Stimulated activated CD8-positive, alpha-beta memory T cell treated with anti-CD3 and anti-CD28 coated beads, Interleukin-7, amount 100 ng/mL, for 24 hours (primary cell): ENCODE results near the gene TPBG.

Experiments used
- DNase-seq: peaks from one replicate; pipeline ENCODE4 v3.0.0-alpha.2; 2020; ENCODE audit warnings: low read depth

Gene TPBG

DNA sequence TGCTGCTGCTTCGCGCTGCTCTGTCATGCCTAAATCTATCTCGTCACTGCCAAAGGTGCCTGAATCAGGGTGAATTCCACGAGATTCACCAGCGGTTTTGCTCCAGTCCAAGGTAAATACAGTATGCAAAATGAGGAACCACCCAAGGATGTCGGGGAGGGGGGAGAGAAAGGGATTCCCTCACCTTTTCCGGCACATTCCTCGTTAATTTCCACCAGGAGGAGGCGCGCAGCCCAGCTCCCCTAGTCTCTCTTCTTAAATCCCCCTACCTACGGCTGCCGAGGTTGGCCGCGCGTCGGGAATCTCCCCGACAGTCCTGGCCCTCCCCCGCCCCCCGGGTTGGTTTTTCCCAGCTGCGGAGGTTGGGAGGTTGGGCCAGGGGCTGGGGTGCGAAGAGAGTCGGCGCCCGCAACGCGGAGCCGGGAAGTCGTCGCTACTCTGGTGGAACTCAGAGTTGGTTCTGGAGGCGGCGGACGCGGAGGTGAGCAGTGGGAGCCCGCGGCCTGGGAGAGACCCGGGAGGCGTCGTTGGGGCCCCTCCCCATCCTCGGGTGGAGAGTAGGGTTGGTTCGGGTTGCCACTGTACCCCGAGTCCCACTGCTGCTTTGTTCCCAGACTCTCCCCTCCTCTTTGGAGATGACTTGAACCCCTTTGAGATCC is at the start of gene TPBG:
TPBG (plus strand) TSS at position 390 of the 659 bp plus-strand sequence. CDS start 1,145 bp downstream, outside the sequence.
- DNase-seq: no peak

DNA sequence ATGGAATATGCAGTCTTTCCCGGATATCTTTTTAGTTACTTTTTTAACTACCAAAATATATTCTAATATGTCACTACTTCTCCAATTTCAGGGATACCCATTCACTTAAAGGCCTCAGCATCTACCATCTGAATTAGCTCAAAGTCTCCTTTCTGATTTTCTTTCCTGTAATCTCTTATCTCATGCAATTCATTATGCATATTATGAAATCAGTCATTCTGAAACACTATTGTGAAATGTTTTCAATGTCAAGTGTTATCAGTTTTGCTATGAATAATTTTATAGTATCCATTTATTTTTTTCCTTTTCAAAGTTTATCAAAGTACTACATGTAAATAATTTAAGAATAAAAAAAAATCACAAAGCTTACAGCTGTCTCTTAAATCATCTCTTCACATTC is 41.2 kb upstream of the TPBG start:
- no peak for DNase-seq

GRCh38 chr6:82329766-82330165 is 33.9 kb upstream of the TPBG start:
- no peak for DNase-seq

- DNase-seq: no peak
These were observed 33.3 kb upstream of the TPBG start for GRCh38 chr6:82330171-82330804.

- no peak for DNase-seq
These were observed 32.4 kb upstream of the TPBG start for GRCh38 chr6:82331031-82331773.

DNA sequence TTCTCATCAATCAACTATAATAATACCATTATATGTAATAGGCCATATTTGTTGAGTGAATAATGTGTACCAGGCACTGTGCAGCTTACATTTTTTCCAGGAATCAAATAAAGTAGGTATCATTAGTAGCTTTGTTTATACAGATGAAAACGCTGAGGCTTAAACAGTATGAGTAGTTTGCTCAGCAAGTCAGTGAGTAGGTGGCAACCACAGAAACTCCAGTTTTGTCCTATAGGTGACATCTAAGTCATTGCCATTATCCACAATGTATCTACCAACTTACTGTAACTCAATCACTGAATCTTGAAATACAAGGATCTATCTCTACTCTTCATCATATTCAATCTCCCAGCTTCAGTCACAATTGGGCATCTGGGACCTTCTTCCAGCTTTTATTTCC is 29.8 kb upstream of the TPBG start:
- no peak for DNase-seq

DNA sequence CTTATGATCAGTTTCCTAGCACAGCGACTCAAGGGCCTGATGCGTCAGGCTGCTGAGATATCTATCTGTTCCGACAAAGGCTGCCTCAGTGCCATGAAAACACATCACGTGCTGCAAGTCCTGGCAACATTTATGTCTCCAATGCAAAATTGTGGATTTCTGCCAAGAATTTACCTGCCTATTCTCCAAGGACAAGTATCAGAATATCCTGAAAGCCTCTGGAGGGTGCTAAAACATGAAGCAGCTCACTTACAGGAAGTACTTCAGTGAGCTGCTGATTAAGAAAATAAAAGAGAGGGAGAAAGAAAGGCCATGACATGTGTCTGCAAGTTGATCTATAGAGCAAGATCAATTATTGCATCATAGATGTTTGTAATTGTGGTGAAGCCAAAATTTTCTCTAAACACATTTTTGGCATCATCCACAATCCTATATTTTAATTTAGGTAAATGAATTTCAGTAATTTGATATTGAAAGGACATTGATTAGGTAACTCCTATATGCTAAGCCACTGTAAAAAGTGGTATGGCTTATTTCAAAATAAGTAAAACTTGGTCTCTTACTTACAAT is 25.8 kb upstream of the TPBG start:
- DNase-seq: no peak

- DNase-seq: no peak
These were observed 15.5 kb upstream of the TPBG start for GRCh38 chr6:82348130-82348529.

GRCh38 chr6:82353848-82354247 is 9.8 kb upstream of the TPBG start:
- no peak for DNase-seq

DNA sequence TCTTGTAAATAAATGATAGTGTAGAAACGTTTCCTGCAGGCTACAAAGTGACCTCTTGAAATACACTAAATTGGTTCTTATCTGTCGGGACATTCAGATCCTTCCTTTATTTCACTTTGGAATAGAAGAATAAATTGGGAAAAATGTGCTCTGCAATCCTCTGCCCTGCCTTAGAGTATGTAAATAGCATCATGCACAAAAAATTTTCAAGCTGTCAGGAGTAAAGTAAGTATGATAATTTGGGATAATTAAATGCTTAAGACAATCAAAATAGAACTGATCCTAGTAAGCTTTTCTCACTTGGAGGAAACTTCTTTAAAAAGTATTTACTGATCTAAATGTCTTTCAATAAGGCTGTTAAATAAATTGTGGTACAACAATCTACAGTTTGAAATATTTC is 3.1 kb upstream of the TPBG start:
- no peak for DNase-seq

DNA sequence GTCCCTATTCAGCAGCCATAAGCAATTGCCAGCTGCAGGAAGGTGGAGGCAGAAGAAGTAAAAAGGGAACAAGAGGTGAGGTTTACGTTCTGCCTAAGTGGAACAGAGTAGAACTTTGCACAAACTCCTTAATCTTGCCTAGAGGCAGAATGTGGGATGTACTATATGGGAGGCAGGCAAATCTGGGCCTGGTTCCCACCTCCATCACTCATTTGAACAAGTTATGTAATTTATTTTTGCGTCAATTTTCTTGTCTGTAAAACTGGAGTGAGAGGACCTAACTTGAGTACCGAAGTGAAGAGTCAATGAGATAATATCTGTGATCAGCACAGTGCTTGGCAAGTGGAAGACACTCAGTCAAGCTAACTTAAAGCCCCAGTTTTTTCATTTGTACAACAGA is 2.0 kb upstream of the TPBG start:
- DNase-seq: no peak

DNA sequence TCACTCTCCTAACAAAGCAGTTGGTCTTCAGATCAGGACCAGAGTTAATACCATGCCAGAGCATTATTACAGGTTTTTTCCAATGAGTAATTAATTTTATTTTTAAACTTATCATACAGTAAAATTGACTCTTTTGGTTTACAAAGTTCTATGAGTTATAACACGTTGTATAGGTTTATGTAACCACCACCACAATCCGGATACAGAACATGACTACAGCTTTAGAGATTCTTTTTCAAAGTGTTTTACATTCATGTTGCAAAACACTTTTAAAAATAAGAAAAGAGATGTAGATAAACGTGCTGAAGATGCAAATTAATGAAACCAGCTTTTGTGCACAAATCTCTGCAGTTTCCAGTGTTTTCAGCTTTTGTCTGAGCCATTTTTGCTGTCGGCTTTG is 1.5 kb upstream of the TPBG start:
- no peak for DNase-seq

DNA sequence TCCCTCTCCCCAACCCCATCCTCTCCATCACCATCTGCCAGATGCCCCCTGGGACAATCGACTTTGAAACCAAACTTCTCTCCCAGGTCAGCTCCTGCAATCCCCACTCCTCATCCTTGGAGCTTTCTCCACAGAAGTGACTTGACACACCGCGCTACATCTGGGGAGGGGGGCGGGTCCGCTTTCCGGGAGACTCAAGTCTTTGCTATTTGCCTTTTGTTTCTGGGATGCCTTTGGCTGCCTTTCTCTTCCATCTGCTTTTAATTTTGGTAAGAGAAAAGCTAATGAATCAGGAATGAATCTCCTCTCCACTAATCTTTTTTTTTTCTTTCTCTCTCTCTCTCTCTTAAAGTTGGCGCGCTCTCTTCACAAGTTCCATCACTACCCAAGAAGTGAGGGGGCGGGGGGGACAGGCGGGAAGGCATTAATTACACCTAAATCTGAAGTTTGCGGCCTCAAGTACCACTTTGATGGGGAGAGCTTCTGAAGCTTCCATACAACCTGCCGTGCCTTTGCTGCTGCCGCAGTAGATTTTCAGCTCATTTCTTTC is 664 bp upstream of the TPBG start:
- DNase-seq: no peak

DNA sequence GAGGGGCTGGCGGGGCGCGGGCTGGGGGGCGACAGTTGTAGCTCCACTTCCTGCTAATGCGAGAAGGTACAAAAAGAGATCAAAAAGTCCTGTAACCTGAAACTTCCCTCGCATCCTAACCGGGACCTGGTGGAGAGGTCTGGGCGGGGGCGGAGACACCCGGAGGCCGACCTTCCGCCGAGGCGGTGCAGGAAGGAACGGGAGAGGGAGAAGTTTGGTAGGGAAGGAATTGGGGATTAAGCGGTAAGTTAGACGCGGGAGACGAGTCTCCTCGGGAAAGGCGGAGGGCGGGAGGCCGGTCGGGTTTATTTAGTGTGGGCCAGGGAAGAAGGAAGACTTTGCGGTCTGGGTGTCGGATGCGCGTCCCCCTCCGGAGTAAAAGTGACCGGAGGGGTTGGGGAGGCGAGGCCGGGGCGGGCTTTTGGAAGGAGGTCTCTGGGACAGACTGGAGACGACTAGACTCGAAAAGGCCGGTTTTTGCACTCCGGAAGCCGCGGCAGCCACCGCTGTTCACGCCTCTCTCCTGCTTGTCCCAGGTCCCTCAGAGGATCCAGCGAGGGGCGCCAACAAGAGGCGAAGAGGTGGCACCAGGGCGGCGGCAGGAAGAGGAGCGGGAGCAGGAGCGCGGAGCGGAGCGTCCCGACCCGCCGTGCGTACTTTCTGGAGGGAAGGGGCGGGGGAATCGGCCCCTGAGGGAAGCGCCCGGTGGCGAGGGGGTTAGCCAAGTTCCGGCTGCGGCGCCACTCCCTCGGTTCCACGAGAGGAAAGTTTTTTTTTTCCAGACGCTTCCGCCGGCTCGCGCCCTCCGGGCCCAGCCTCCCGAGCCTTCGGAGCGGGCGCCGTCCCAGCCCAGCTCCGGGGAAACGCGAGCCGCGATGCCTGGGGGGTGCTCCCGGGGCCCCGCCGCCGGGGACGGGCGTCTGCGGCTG is 734 bp downstream of the TPBG start:
- no peak for DNase-seq

GRCh38 chr6:82365016-82365795 is 1.6 kb downstream of the TPBG start:
- no peak for DNase-seq

- no peak for DNase-seq
These were observed 4.1 kb downstream of the TPBG start for GRCh38 chr6:82367704-82368103.

GRCh38 chr6:82370788-82371187 is 7.2 kb downstream of the TPBG start:
- DNase-seq: no peak

- DNase-seq: no peak
These were observed 8.4 kb downstream of the TPBG start for GRCh38 chr6:82371799-82372546.

- DNase-seq: no peak
These were observed 9.0 kb downstream of the TPBG start for GRCh38 chr6:82372656-82373055.

GRCh38 chr6:82374516-82374915 is 10.9 kb downstream of the TPBG start:
- DNase-seq: no peak
